Dedifferentiated amniotic fluid mesenchymal stem cell (primary cell): ENCODE data around the gene CHN1.
A peak's percentile ranks its signal among the peaks of the same experiment; 100 is the strongest.

ENCODE experiments used
- DNase-seq: peaks from one replicate; pipeline ENCODE4 v3.0.0-alpha.2; 2016; ENCODE audit errors: extremely low spot score

CHN1 gene

DNA sequence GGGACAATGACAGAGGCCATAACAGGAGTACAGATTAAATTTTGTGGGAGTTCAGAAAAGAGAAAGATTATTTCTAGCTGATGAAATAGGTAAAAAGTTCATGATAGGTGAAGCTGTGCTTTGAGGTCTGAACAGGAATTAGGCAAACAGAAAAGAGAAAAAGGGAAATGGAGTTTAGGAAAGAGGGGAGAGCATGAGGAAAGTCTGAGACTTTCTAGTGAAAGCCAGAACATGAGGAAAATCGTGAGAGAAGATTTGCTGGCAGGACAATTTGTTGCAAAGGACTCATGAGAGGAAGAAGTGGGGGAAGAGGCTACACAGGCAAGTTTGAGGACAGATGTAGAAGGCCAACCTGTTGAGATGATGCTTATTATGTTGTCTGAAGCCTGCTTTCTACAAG is 6.3 kb upstream of the CHN1 start:
- no peak for DNase-seq

DNA sequence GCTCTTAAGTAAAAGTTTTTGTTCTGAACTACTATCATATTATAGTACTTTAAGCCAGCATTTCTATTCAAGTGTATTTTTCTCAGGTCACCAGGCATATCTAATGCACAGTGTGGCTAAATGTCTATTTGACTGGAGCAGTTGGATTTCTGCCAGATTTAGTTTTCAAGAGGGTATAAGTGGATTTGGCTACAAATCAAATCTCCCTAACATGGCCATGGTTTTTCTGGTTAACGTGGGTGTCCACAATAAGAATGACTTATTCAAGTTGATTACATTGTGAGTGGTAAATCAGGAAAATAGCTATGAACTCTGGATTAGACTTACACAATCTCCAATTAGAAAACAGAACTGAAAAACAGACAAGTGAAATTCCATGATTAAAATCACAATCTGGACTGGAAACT is 5.7 kb upstream of the CHN1 start:
- DNase-seq: no peak

DNA sequence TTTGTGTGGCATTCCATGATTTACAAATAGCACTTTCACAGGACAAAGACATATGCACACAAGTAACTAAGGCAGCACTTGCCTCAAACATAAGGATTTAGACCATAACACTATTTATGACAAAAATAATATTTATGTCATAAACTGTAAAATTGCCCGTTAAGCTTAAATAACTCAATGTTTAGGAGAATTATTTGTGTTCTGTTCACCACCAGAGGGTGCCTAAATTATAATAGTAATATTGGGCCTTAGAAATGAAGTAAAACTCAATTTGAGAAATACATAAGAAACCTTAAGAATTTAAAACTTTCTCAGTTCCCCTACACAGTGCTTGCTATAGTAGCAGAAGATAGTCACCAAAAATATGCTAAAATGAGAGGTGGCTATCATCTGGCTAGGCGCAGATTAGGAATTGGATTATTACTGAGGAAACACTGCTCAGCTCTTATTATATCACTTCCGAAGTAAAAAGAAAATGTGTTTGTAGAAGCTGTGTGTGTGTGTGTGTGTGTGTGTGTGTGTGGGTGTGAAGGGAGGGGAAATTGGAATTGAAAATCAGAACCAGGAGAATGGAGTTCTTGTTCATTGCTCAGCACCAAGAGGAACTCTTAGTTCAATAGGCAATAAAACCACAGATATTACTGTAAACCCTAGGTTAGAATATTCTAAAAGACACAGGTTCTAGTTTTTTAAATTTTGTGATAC is 4.9 kb upstream of the CHN1 start:
- DNase-seq: no peak

DNA sequence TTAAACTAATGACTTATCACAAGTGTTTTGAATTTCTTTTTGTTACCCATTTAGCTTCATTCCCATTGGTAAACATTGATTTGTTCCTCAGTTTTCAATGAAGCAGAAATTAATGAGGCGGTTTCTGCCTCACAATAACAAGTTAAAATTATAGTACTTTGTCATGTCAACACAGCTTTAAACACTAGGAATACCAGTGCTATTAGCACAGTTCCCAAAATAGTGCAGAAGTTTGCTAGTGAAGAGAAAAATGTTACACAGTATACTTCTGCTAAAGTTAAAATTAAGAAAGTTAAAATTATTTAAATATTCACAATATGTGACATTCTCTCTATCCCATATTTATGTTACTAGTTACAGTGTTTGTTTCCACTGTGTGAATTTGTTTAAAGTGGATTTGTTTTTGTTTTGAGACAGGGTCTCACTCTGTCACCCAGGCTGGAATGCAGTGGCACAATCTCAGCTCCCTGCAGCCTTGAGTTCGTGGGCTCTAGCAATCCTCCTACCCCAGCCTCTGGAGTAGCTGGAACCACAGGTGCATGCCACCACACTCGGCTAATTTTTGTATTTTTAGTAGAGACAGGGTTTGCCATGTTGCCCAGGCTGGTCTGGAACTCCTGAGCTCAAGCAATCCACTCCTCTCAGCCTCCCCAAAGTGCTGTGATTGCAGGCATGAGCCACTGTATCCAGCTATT is 3.8 kb upstream of the CHN1 start:
- DNase-seq: no peak

DNA sequence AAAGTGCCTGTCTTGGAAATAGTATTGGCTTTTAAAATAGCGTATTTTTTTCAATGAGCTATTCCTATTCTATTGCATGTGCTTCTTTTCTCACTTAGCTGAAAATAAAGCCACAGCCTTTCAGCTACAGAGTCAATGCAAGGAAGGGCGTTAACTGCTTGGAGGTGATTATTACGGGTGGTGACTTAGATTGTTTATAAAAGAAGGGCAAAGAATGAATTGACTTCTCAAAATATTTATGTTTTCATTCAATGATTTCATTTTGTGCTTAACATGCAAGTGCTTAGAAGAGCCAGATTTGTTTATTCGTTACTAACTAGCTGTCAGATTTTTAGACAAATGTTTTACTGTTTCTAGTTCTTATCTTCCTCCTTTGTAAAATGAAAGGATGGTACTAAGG is 2.8 kb upstream of the CHN1 start:
- no peak for DNase-seq

DNA sequence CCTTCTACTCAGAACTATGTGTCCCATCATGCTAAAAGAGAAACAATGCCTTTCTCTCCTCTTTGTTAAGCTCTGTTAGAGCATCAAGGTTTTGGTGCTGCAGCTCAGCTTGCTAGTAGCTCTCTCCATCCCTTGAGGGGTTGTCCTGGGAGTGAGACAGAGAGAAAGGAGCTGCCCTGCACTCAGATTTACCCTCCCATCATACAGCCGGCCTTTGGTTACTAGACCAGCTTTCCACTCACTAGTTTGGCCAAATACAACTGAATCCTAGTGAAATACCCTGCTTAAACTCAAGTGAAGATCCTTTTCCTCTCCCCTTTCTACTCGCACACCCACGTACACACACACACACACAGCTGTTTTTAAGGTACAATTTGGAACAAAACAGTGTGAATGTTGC is 2.3 kb upstream of the CHN1 start:
- no peak for DNase-seq

DNA sequence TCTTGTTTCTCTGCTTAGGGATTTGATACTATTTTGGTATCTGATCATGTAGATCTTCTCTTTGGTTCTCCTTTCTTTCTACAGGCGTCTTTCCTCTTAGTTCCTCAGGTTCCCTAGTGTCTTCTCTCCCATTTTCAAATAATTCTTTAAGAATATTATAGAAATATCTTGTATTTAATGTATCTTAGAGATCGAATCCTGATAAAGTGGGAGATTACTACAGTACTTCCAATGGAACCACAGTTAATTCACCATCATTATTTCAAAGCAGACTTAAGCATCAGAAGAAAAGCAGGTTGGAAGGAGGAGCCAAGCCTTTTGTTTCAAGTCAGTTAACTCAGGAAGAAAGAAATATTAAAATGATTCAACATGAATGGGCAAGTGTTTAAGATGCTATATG is 1.1 kb upstream of the CHN1 start:
- DNase-seq: no peak

DNA sequence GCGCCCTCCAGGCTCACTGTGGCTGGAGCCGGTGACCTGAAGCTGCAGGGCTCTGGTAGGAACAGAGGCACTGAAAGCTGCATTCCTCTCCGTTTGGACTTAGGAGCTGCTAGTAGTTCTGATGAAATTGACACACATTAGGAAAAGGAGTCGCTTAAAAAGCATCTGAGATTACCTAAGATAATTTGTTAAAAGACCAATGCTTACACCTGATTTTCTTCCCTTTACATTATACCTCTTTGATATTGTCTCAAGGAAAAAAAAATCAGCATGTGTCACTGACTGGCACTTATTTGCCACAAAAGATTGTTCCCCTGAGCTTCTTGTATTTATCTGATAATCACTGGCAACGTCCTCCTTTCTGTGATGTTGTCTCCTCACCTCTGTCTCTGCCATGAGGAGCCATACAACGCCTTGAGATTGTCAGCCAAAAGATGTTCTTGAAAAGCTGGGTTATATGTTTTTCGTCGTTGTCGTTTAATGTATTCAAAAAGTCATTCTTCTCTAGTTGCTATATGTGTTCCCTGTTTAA is 618 bp upstream of the CHN1 start:
- DNase-seq: no peak

DNA sequence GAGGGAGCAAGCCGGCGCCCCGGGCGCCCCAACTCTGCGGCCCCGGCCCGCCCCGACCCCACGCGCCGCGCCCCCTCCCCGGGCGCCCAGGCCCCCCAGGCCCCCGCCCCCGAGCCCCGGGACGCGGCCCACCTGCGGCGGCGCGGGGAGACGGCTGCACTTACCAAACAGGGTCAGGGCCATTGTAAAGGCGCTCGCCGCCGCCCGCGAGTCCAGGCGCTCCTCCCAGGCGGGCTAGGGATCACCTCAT is 526 bp downstream of the CHN1 start:
- DNase-seq: no peak

DNA sequence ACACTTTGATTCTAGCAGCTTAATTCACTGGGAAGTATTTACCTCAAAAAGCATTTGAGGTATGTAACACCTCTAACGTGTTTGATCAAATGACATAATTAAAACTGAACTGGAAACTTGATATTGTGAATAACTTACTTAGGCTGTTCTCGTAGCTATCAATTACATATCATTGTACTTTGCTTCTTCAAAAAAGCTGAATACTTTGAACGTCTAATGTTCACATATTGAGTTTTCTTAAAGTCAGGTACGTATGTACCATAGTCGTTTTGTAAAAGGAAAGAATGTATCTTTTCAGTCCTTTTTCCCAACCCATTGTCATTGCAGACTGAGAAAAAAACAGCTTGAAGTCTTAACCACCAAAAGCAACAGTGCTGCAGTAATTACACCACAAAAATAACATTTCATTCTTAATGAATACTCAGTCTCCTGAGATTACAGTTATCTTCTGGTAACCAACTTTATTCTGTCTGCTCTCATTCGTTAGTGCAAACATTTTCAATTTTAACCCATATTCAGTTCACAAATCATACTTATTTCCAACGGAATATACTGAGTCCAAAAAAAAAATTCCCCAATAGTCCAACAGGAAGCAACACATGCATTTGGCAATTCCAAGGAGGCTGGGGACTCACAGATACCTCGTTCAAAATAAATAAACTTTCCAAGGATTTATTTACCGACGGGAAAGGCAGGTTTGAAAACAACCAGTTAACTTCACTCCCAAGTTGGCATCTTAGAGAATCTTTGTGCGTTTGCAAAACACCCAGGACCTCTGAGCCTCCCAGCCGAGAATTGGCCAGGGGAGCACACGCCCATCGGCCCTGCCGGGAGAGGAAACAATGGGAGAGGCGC is 1.1 kb downstream of the CHN1 start:
- no peak for DNase-seq

DNA sequence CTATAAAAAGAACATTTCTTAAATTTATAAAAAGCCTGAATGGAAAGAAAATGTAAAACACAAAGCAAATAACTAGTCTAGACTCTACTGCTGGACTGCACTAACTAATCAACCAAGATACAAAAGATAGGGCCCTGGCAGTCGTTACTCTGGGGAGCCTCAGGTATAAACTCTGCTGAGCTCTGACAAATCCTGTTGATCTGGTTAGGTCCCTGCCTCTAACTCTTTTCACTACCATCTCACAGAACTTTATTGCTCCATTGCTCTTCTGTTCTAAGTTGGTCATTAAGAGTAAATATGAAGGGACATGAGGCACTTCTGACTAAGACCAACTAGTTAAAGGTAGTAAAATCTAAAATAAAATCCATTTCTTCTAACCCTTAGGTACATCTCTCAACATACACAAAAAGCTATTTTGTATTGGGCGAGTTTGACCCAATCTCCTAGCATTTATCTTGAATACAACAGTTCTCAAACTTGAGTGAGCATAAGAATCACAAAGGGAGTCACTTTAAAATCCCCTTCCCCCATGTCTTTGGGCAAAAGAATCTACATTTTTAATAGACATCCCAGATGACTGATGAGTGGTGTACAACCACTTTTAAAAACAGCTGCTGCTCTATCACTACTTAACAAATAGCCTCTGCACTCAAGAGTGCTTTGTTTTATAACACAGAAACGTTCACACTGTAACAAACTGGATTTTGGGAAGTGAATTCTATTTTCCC is 2.5 kb downstream of the CHN1 start:
- DNase-seq: no peak

DNA sequence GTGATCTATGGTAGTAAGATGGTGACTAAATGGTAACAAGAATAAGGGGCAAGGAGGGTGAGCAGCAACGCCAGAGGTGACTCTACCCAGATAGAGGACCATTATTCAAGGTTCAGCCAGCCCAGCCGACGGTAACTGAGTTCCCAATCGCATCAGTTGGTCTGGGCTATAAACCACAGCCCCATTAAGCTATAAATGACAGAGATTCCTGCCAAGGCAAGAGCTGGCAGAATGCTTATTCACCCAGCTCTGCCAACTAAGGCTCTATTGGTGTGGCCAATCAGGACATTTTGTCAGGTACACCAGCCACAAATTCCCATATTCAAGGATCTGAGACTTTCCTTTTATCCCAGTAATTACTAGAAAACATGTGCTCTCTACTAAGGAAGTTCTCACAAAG is 3.6 kb downstream of the CHN1 start:
- DNase-seq: no peak

DNA sequence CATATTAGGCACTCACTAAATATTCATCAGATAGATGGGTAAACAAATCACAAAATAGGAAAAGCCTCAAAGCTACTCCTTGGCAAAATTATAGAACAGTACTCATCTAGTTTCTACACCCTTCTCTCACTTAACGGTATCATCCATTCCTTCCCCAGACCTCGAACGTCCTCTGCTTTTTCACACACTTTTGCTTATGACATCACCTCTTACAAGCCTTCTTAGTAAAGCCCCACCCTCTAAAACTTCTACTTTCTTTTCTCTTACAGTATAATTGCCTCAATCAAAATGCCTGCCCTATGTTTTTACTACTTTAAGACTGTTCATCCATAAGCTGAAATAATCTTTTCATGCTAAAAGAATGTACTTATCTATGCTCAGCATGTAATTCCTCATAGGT is 8.1 kb downstream of the CHN1 start:
- no peak for DNase-seq

DNA sequence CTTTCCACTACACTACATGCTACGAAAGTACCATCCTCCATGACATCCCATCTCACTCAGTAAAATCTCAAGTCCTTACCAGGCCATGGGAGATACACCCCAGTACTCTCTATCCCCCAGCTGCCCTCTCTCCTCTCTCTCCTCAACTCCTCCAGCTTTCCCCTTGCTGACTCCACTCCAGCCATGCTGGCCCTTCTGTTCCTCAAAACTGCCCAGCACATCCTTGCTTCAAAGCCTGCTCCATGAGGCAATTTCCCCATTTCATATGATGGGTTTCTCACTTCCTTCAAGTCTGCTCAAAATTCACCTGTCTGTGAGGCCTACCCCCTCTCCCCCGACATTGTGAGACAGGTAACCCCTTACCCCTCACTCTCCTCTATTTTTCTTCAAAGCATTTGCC is 8.6 kb downstream of the CHN1 start:
- no peak for DNase-seq

DNA sequence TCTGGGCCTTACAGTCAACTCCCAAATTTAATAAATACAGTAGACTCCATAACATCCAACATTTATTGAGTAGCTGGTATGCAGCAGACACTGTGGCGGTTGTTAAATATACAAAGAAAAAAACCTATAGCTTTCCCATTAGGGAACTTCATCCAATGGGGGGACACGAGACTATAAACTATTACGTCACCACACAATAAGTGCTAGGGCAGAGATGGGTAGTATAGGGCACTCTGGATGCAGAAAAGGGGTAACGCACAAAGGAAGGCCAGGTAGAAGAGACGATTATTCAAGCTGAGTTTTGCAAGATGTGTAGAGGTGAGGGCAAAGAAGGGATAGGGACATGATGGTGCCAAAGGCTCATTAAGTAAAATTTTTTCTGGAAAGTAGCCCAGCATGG is 10.8 kb downstream of the CHN1 start:
- no peak for DNase-seq

DNA sequence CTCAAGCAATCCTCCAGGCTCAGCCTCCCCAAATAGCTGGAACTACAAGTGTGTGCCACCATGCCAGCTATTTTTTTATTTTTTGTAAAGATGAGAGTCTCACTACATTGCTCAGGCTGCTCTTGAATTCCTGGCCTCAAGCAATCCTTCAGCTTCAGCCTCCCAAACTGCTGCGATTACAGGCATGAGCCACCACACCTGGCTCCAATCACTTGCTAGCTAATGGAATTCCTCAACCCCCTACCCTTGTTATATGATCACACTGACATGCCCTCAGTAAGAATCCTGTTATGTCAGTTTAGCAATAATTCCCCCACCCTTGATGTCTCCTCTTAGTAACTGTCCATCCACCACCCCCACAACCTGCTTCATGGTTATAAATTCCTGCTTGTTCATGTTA is 12.3 kb downstream of the CHN1 start:
- no peak for DNase-seq

DNA sequence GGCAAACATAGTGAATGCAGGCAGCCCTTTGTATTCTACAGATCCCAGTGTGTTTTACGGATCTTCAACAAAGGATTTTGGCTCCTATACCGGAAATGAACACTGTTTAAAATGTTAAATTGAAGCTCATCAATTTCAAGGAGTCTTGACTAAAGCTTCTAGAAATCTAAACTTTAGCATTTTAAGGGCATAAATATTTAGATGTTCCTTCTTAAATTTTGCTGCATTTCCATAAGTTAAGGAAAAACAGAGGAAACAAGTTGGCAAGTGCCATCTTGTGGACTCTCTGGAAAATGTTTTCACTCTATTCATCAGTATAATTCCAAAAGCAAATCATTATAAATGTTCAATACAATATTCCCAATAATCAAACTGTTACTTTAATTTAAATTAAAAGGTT is 19.6 kb downstream of the CHN1 start:
- DNase-seq: peak; percentile 28

DNA sequence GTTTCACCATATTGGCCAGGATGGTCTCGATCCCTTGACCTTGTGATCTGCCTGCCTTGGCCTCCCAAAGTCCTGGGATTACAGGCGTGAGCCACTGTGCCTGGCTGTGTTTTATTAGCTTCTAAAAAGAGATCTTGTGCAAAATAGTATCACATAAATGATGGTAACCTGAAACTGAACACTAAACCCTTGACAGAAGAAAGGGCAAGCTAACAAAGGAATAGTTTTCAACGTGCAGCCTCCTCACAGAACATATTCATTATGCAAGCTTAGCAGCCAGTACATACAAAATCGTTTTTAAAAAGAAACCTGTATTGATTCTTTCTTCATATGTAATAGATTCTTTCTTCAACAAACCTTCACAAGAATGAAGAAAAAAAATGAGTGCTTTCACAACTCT is 20.6 kb downstream of the CHN1 start:
- DNase-seq: no peak

DNA sequence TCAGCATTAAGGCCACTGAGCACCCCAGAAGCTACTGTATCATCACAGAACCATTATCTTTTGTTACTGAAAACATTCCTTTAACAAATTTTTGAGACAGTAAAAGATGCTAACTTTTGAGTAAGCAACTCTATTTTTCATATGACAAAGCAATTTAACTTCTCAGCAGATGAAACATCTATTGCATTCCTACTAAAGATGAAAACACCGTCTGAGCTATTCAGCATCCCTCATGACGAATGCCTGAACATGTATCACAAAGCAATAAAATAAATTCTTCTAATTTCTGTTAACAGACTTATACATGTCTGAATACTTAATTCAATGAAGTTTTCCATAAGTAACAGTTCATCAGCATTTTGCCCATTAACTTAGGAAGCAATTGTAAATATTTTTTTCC is 23.9 kb downstream of the CHN1 start:
- no peak for DNase-seq

DNA sequence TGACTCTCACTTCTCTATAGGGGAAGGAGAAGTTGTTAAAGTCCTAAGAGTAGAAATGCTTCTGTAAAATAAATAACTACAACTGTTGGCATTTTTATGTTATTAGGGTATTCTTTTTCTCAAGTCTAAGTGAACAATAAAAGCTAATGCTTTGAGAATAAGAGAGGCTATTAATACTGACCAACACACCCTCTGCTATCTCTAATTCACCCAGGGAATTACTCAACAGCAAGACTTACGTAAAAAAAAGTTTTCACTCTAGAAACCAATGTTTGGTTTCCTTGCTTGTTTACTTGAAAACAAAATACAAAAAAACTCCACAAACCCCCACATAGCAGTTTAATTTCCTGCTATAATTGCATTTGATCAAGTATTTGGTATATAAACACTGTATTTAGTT is 25.2 kb downstream of the CHN1 start:
- DNase-seq: no peak

DNA sequence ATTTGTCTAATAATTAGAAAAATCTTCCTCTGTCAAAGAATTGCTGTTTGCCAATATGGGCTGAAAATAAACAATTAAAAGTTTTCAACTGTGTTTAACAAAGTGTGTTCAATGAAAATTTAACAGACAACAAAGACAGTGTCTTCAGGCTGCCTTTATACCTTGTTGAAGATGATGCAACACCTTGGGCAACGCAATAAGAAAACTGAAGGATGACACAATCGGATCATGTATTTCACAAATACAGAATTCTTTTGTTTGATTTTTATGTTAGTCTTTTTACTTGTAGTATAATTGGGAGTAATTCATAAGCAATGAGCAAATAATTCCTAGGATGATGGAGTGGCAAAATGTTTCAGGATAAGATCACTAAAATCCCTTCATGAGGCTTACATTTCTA is 27.8 kb downstream of the CHN1 start:
- DNase-seq: no peak

DNA sequence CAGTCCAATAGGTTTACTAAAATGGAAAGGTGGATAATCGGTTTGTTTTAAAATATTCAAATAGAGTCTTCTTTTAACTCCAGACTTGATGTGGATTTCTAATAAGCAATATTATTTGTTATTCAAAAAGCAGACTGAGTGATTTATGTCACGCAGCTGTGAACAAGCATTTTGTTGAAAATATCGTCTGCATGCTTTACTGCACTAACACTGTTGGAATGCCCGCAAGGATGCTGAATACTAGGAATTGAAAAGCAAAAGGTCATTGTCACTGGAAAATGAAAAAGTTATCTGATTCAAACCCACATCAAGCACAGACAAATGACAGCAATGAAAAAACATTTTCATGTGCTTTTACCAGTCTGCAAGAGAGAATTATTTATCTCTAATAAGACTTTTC is 31.1 kb downstream of the CHN1 start:
- DNase-seq: no peak
